GOT3 (cell line): ENCODE results near the gene HIGD1C.

Experiments used
- DNase-seq: peaks from one replicate; lab custom pipeline; 2025; ENCODE audit warnings: mixed read lengths; lab: John Stamatoyannopoulos, UW

The HIGD1C gene

DNA sequence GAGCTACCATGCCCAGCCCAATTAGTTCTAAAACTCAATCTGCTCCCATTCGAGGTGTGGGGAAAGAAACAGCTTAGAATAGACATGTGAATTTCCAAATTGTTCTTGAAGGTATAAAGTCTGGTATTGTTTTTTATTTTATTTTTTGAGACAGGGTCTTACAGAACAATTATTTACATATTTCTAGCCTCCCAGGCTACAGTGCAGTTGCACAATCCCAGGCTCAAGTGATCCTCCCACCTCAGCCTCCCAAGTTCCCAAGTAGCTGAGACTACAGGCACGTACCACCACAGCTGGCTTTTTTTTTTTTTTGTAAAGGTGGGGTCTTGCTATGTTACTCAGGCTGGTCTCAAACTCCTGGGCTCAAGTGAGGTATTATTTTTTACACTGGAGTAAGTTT lies 67.6 kb downstream of the HIGD1C start:
- no peak for DNase-seq
